Measurements from ENCODE around the gene CNN2.

The CNN2 gene

GRCh38 chr19:1079566-1080111 is 53.2 kb downstream of the CNN2 start:
- TF ChIP-seq CTCF (IDR thresholded peaks at IDR 0.05; ENCODE audit: control extremely low read depth, extremely low read depth, low read depth, missing control alignments), result no peak
- POLR2A ChIA-PET, result no interaction called here
- DNase-seq (ENCODE audit: extremely low spot score), result no peak
- CTCF ChIA-PET, result interaction anchor here (1.3 to 1.6 kb wide), 2 partner anchors 7 to 10 kb away, joined by 4 to 5 read pairs; no protein-coding TSS in a partner anchor

GRCh38 chr19:1080360-1081161 is 54.2 kb downstream of the CNN2 start:
- CTCF ChIA-PET, result interaction anchor here (0.8 to 1.6 kb wide), 2 partner anchors 9 to 18 kb away, joined by 3 to 4 read pairs; no protein-coding TSS in a partner anchor
- no peak for TF ChIP-seq CTCF (IDR thresholded peaks at IDR 0.05; ENCODE audit: control extremely low read depth, extremely low read depth, low read depth, missing control alignments)
- POLR2A ChIA-PET, result no interaction called here
- no peak for DNase-seq (ENCODE audit: extremely low spot score)

GRCh38 chr19:1081301-1082164 is 55.1 kb downstream of the CNN2 start:
- ChIA-PET CTCF (interaction anchor here (0.8 to 1.6 kb wide), 3 partner anchors 8 to 19 kb away, joined by 3 to 4 read pairs (median 4); partner anchors contain the start of gene ARHGAP45), POLR2A (no interaction called here)
- DNase-seq (ENCODE audit: extremely low spot score), result no peak

GRCh38 chr19:1082165-1082927 is 55.9 kb downstream of the CNN2 start:
- DNase-seq (ENCODE audit: extremely low spot score), result peak; percentile 83
- ChIA-PET POLR2A (interaction anchor here (0.6 kb wide), 1 partner anchor 8 kb away, joined by 4 read pairs; no protein-coding TSS in a partner anchor), CTCF (interaction anchor here (1.5 kb wide), 1 partner anchor 15 kb away, joined by 4 read pairs; the partner anchor contains the start of gene ARHGAP45)
- TF ChIP-seq CTCF (IDR thresholded peaks at IDR 0.05; ENCODE audit: control extremely low read depth, extremely low read depth, low read depth, missing control alignments), result no peak

More at GRCh38 chr19:1081301-1082164, 55.1 kb downstream of the CNN2 start:
- TF ChIP-seq CTCF (IDR thresholded peaks at IDR 0.05; ENCODE audit: control extremely low read depth, extremely low read depth, low read depth, missing control alignments), result no peak

- TF ChIP-seq CTCF (IDR thresholded peaks at IDR 0.05; ENCODE audit: control extremely low read depth, extremely low read depth, low read depth, missing control alignments), result no peak
- ChIA-PET POLR2A (interaction anchor here (1.0 kb wide), 1 partner anchor 8 kb away, joined by 3 read pairs; no protein-coding TSS in a partner anchor), CTCF (interaction anchor here (1.5 to 2.4 kb wide), 2 partner anchors 11 to 16 kb away, joined by 4 to 10 read pairs; partner anchors contain the start of gene ARHGAP45)
Measured at GRCh38 chr19:1082928-1083816, 56.8 kb downstream of the CNN2 start.

More at GRCh38 chr19:1082928-1083816, 56.8 kb downstream of the CNN2 start:
- no peak for DNase-seq (ENCODE audit: extremely low spot score)
